Prostate gland (tissue), 2 donors: ENCODE data around the gene KDM1A. TPM values are rescaled to one million over a fixed set of nuclear protein-coding genes. Genes with fewer than 3 reads are reported as not detected.

ENCODE experiments used
- DNase-seq: peaks from one replicate; pipeline ENCODE4 v3.0.0-alpha.2; 2019; ENCODE audit warnings: low spot score
- H3K27ac ChIP-seq, 2 donors: fragments of 200-600 bp; sonication (generic); 2 replicates each; pipeline ENCODE4 v1.5.1; 2017 to 2019
- H3K27me3 ChIP-seq: fragments of 200-600 bp; sonication (generic); replicated peaks from 2 replicates; pipeline ENCODE4 v1.5.1; 2019; ENCODE audit not compliant: insufficient read depth
- H3K36me3 ChIP-seq, 2 donors: fragments of 200-600 bp; sonication (generic); 1 replicate in 1 of 2; 2 replicates in 1 of 2; pipeline versions ENCODE4 v1.5.1 to v1.8.1; 2017 to 2019
- H3K4me1 ChIP-seq: fragments of 200-600 bp; sonication (generic); replicated peaks from 2 replicates; pipeline ENCODE4 v1.5.1; 2019
- H3K4me3 ChIP-seq, 2 donors: fragments of 200-600 bp; sonication (generic); 2 replicates each; pipeline ENCODE4 v1.5.1; 2017 to 2019
- H3K9me3 ChIP-seq: fragments of 200-600 bp; sonication (generic); 2 replicates; pipeline ENCODE4 v1.5.1; 2017
- CTCF ChIP-seq, 4 experiments: fragments of 200-600 bp in 2 of 4; fragments of 450-650 bp in 2 of 4; sonication (generic) in 2 of 4; IDR thresholded peaks; 1 replicate in 3 of 4; 2 replicates in 1 of 4; pipeline ENCODE4 v1.5.1; 2016 to 2019; ENCODE audit warnings: antibody characterized with exemption in 4 of 4, mild to moderate bottlenecking in 2 of 4, moderate library complexity in 2 of 4
- POLR2A ChIP-seq: fragments of 450-650 bp; IDR thresholded peaks from one replicate; pipeline ENCODE4 v1.6.1; 2016; ENCODE audit warnings: antibody characterized with exemption, mild to moderate bottlenecking
- POLR2AphosphoS5 ChIP-seq: sonication (generic); formaldehyde crosslinking; IDR thresholded peaks from one replicate; pipeline ENCODE4 v1.6.1; 2017; ENCODE audit warnings: antibody characterized with exemption
- WGBS: methylation state at CpG from one replicate; pipeline ENCODE4 v1.1.5; 2018; 5-methylcytosine and 5-hydroxymethylcytosine counted together
- intact Hi-C: fragments of 100-400 bp; cut with DNase I; formaldehyde crosslinking; loops from one replicate; pipeline ENCODE4 v1.14.2; 2022
- total RNA-seq, 2 donors: library from RNA; depleted of rRNA; stranded (reverse); fragments of >200 nt; gene quantifications; one replicate each; pipeline ENCODE4 v1.1.0, GENCODE V29; 2016

Gene KDM1A
- total RNA-seq, 2 donors from 2014 or later: 75.1 to 94.5 TPM

DNA sequence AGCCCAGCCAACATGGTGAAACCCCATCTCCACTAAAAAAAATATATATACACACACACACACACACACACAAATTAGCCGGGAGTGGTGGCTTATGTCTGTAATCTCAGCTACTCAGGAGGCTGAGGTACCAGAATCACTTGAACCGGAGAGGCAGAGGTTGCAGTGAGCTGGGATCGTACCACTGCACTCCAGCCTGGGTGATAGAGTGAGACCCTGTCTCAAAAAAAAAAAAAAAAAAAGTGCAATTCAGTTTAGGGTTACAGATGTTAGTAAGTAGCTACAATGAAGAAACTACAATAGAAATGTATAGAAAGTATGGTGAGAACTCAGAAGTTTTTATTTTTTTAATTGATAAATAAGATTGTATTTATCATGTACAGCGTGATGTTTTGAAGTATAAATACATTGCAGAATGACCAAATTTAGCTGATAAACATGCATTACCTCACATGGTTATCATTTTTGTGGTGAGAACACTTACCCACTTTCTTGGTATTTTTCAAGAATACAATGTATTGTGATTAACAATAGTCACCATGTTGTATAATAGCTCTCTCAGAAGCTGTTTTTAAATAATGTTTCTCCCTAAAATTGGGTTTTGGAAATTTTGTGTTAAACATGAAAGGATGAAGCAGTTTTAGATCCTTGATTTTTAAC lies 17.9 kb downstream of the KDM1A start:
- no peak for DNase-seq
- Histone ChIP-seq H3K36me3 (no peaks in the 10 kb centered on the region), H3K4me3 (no peak overlapping the region), H3K27ac (no peak overlapping the region), H3K27me3 (no peaks in the 10 kb centered on the region), H3K9me3 (no peaks in the 10 kb centered on the region), H3K4me1 (no peaks in the 10 kb centered on the region)
- 97% methylated on average over 4 of the region's 4 CpGs for WGBS
- TF ChIP-seq POLR2AphosphoS5 (no peak), CTCF (IDR thresholded peaks at IDR 0.05) (no peak), POLR2A (no peak)
- intact Hi-C loops: no loop called here

GRCh38 chr1:23039308-23039826 lies 20.1 kb downstream of the KDM1A start:
- intact Hi-C loops: no loop called here
- TF ChIP-seq POLR2A: no peak
- TF ChIP-seq POLR2AphosphoS5: no peak
- no peak for TF ChIP-seq CTCF (IDR thresholded peaks at IDR 0.05)
- DNase-seq: no peak
- Histone ChIP-seq H3K27ac (no peak overlapping the region), H3K4me3 (no peak overlapping the region), H3K36me3 (no peaks in the 10 kb centered on the region), H3K27me3 (no peaks in the 10 kb centered on the region), H3K4me1 (no peaks in the 10 kb centered on the region), H3K9me3 (no peaks in the 10 kb centered on the region)
- 62% methylated on average over 7 of the region's 7 CpGs for WGBS

DNA sequence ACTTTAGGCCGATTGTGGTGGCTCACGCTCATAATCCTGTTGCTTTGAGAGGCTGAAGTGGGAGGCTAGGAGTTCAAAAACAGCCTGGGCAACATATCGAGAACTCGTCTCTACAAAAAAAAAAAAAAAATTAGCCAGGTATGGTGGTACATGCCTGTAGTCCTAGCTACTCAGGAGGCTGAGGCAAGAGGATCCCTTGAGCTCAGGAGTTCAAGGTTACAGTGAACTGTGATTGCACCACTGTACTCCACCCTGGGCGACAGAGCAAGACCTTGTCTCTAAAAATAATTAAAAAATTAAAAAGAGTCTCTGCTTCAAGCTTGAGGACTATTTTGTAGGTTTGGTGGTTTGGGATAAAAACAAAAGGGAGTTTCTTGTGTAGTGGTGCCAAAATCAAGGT lies 21.2 kb downstream of the KDM1A start:
- Histone ChIP-seq H3K36me3 (no peaks in the 10 kb centered on the region), H3K4me3 (no peak overlapping the region), H3K27ac (no peak overlapping the region), H3K4me1 (no peaks in the 10 kb centered on the region), H3K9me3 (no peaks in the 10 kb centered on the region), H3K27me3 (no peaks in the 10 kb centered on the region)
- no peak for DNase-seq
- intact Hi-C loops: no loop called here
- TF ChIP-seq CTCF (IDR thresholded peaks at IDR 0.05): no peak
- no peak for TF ChIP-seq POLR2A
- TF ChIP-seq POLR2AphosphoS5: no peak
- 93% methylated on average over 5 of the region's 5 CpGs for WGBS

- DNase-seq: no peak
- 49% methylated on average over 3 of the region's 3 CpGs for WGBS
- Histone ChIP-seq H3K9me3 (no peaks in the 10 kb centered on the region), H3K4me3 (no peak overlapping the region), H3K27me3 (no peaks in the 10 kb centered on the region), H3K27ac (no peak overlapping the region), H3K4me1 (no peaks in the 10 kb centered on the region), H3K36me3 (no peaks in the 10 kb centered on the region)
- TF ChIP-seq POLR2A: no peak
- TF ChIP-seq CTCF (IDR thresholded peaks at IDR 0.05): no peak
- no peak for TF ChIP-seq POLR2AphosphoS5
- intact Hi-C loops: no loop called here
These were observed 24.8 kb downstream of the KDM1A start for GRCh38 chr1:23044035-23044434.

GRCh38 chr1:23050201-23050600 lies 30.9 kb downstream of the KDM1A start:
- intact Hi-C loops: no loop called here
- no peak for TF ChIP-seq CTCF (IDR thresholded peaks at IDR 0.05)
- TF ChIP-seq POLR2AphosphoS5: no peak
- TF ChIP-seq POLR2A: no peak
- no peak for DNase-seq
- Histone ChIP-seq H3K4me3 (no peak overlapping the region), H3K9me3 (no peaks in the 10 kb centered on the region), H3K27ac (no peak overlapping the region), H3K36me3 (no peaks in the 10 kb centered on the region), H3K4me1 (no peaks in the 10 kb centered on the region), H3K27me3 (no peaks in the 10 kb centered on the region)
- 67% methylated on average over 7 of the region's 7 CpGs for WGBS
